Neuronal stem cell (in vitro differentiated cells): ENCODE data around the gene SLC49A3.

ENCODE experiments used
- DNase-seq: peaks from one replicate; pipeline ENCODE4 v3.0.0-alpha.2; 2013; ENCODE audit warnings: low spot score
- H2AFZ ChIP-seq: one replicate; pipeline ENCODE4 v1.6.1; 2013; ENCODE audit warnings: mild to moderate bottlenecking, low read length, inconsistent platforms
- H2AK5ac ChIP-seq: 2 replicates; pipeline ENCODE4 v1.6.1; 2013; ENCODE audit warnings: low read depth, mild to moderate bottlenecking, inconsistent platforms, low read length, moderate library complexity, mixed read lengths
- H2BK120ac ChIP-seq: 2 replicates; pipeline ENCODE4 v1.6.1; 2013; ENCODE audit warnings: low read depth, mild to moderate bottlenecking, inconsistent platforms, low read length, moderate library complexity, mixed read lengths
- H2BK12ac ChIP-seq: one replicate; pipeline ENCODE4 v1.6.1; 2013; ENCODE audit warnings: low read length, inconsistent platforms
- H2BK15ac ChIP-seq: 2 replicates; pipeline ENCODE4 v1.6.1; 2013; ENCODE audit warnings: mild to moderate bottlenecking, low read length, inconsistent platforms, mixed read lengths
- H2BK5ac ChIP-seq: one replicate; pipeline ENCODE4 v1.6.1; 2013; ENCODE audit warnings: inconsistent platforms, mild to moderate bottlenecking, low read length, moderate library complexity
- H3K14ac ChIP-seq: one replicate; pipeline ENCODE4 v1.6.1; 2013; ENCODE audit warnings: low read length, inconsistent platforms
- H3K18ac ChIP-seq: 2 replicates; pipeline ENCODE4 v1.6.1; 2013; ENCODE audit warnings: low read length, inconsistent platforms
- H3K23ac ChIP-seq: 2 replicates; pipeline ENCODE4 v1.6.1; 2013; ENCODE audit warnings: low read depth, mild to moderate bottlenecking, mixed read lengths, low read length, inconsistent platforms; ENCODE audit not compliant: poor library complexity
- H3K27ac ChIP-seq: replicated peaks from 3 replicates; pipeline ENCODE4 v1.5.1; 2013; ENCODE audit warnings: low read length, inconsistent platforms
- H3K27me3 ChIP-seq, 3 experiments: 2 replicates each; pipeline ENCODE4 v1.6.1; 2013; ENCODE audit warnings: low read length in 3 of 3, mild to moderate bottlenecking in 2 of 3, inconsistent platforms in 1 of 3, low read depth in 1 of 3, mixed read lengths in 1 of 3, moderate library complexity in 1 of 3; ENCODE audit not compliant: control insufficient read depth in 3 of 3, insufficient read depth in 3 of 3
- H3K36me3 ChIP-seq, 2 donors: replicated peaks in 1 of 2; 2 replicates each; pipeline ENCODE4 v1.6.1; 2013; ENCODE audit warnings: low read length in 2 of 2; ENCODE audit not compliant: control insufficient read depth in 2 of 2, insufficient read depth in 2 of 2
- H3K4ac ChIP-seq: 2 replicates; pipeline ENCODE4 v1.6.1; 2013; ENCODE audit warnings: inconsistent platforms, mild to moderate bottlenecking, low read length, moderate library complexity
- H3K4me1 ChIP-seq, 2 donors: 1 replicate in 1 of 2; 2 replicates in 1 of 2; pipeline ENCODE4 v1.6.1; 2013; ENCODE audit warnings: low read length in 2 of 2, low read depth in 1 of 2; ENCODE audit not compliant: control insufficient read depth in 2 of 2, insufficient read depth in 1 of 2
- H3K4me2 ChIP-seq: one replicate; pipeline ENCODE4 v1.6.1; 2013; ENCODE audit warnings: mild to moderate bottlenecking, low read length, inconsistent platforms; ENCODE audit not compliant: insufficient read depth, poor library complexity, severe bottlenecking
- H3K4me3 ChIP-seq, 2 donors: 2 replicates each; pipeline ENCODE4 v1.5.1; 2013; ENCODE audit warnings: low read length in 2 of 2, mild to moderate bottlenecking in 2 of 2, inconsistent platforms in 1 of 2, moderate library complexity in 1 of 2
- H3K79me1 ChIP-seq: one replicate; pipeline ENCODE4 v1.6.1; 2013; ENCODE audit warnings: low read depth, mild to moderate bottlenecking, inconsistent platforms, low read length, moderate library complexity
- H3K9ac ChIP-seq: one replicate; pipeline ENCODE4 v1.6.1; 2013; ENCODE audit warnings: mild to moderate bottlenecking, low read depth, low read length, inconsistent platforms; ENCODE audit not compliant: poor library complexity
- H3K9me3 ChIP-seq, 2 donors: replicated peaks in 1 of 2; 2 replicates each; pipeline versions ENCODE3 to v1.6.1; 2013; ENCODE audit warnings: low read length in 2 of 2, mild to moderate bottlenecking in 2 of 2, inconsistent platforms in 1 of 2, low read depth in 1 of 2, mixed read lengths in 1 of 2, moderate library complexity in 1 of 2; ENCODE audit not compliant: control insufficient read depth in 2 of 2, insufficient read depth in 1 of 2
- H4K8ac ChIP-seq: one replicate; pipeline ENCODE4 v1.6.1; 2013; ENCODE audit warnings: low read depth, mild to moderate bottlenecking, inconsistent platforms, low read length, moderate library complexity
- H4K91ac ChIP-seq: one replicate; pipeline ENCODE4 v1.6.1; 2013; ENCODE audit warnings: low read length, low read depth, mild to moderate bottlenecking, inconsistent platforms; ENCODE audit not compliant: poor library complexity
- WGBS, 2 donors: extraction: QIAGEN DNeasy Blood & Tissue Kit; methylation state at CpG; one replicate each; pipeline ENCODE4 v1.1.7; 2013; ENCODE audit warnings: missing lambda C conversion rate in 2 of 2, mixed read lengths in 1 of 2; ENCODE audit not compliant: insufficient read length in 2 of 2, insufficient replicate concordance in 1 of 2; ENCODE audit errors: extremely low coverage in 2 of 2; 5-methylcytosine and 5-hydroxymethylcytosine counted together

Gene SLC49A3

GRCh38 chr4:649751-650310 lies 39.1 kb downstream of the SLC49A3 start:
- no peak overlapping the region for H2AFZ ChIP-seq
- no peak overlapping the region for H2BK120ac ChIP-seq
- no peak overlapping the region for H3K9ac ChIP-seq
- WGBS, 2 donors = no CpG with 5 or more reads among the region's 13 CpGs
- H2BK12ac ChIP-seq = no peak overlapping the region
- no peaks in the 10 kb centered on the region for H3K36me3 ChIP-seq
- no peak overlapping the region for H3K4me3 ChIP-seq
- no peak overlapping the region for H3K23ac ChIP-seq
- H2AK5ac ChIP-seq = peak overlapping the region; percentile 63
- no peaks in the 10 kb centered on the region for H3K9me3 ChIP-seq
- H4K8ac ChIP-seq = no peak overlapping the region
- H3K27me3 ChIP-seq = peaks cover 0 to 32% (median 2%) of the 10 kb centered on the region in 3 experiments
- peak overlapping the region; percentile 13 for H3K14ac ChIP-seq
- no peak overlapping the region for H3K4me2 ChIP-seq
- no peak overlapping the region for H3K27ac ChIP-seq
- H2BK5ac ChIP-seq = no peak overlapping the region
- H2BK15ac ChIP-seq = no peak overlapping the region
- no peak overlapping the region for H4K91ac ChIP-seq
- H3K4ac ChIP-seq = no peak overlapping the region
- no peaks in the 10 kb centered on the region for H3K79me1 ChIP-seq
- DNase-seq = no peak
- peak overlapping the region; percentile 35 for H3K18ac ChIP-seq
- peaks cover 0 to 9% of the 10 kb centered on the region in 2 donors for H3K4me1 ChIP-seq

- H4K91ac ChIP-seq = no peak overlapping the region
- H2BK12ac ChIP-seq = peak overlapping the region; percentile 65
- no peak overlapping the region for H3K4ac ChIP-seq
- H3K4me3 ChIP-seq = no peak overlapping the region
- no CpG with 5 or more reads among the region's 7 CpGs for WGBS, 2 donors
- H2AFZ ChIP-seq = no peak overlapping the region
- no peaks in the 10 kb centered on the region for H3K36me3 ChIP-seq
- H3K9me3 ChIP-seq = no peaks in the 10 kb centered on the region
- peak overlapping the region; percentile 76 for H3K18ac ChIP-seq
- no peaks in the 10 kb centered on the region for H3K79me1 ChIP-seq
- no peak overlapping the region for H2BK120ac ChIP-seq
- H2BK5ac ChIP-seq = no peak overlapping the region
- H4K8ac ChIP-seq = no peak overlapping the region
- H3K14ac ChIP-seq = peak overlapping the region; percentile 13
- peaks cover 0 to 9% of the 10 kb centered on the region in 2 donors for H3K4me1 ChIP-seq
- H3K27me3 ChIP-seq = peaks cover 0 to 28% (median under 1%) of the 10 kb centered on the region in 3 experiments
- no peak overlapping the region for H3K9ac ChIP-seq
- H3K27ac ChIP-seq = no peak overlapping the region
- H3K23ac ChIP-seq = no peak overlapping the region
- H3K4me2 ChIP-seq = no peak overlapping the region
- peak overlapping the region; percentile 52 for H2AK5ac ChIP-seq
- DNase-seq = no peak
- peak overlapping the region; percentile 89 for H2BK15ac ChIP-seq
Measured at GRCh38 chr4:649293-649625, 39.7 kb downstream of the SLC49A3 start.

DNA sequence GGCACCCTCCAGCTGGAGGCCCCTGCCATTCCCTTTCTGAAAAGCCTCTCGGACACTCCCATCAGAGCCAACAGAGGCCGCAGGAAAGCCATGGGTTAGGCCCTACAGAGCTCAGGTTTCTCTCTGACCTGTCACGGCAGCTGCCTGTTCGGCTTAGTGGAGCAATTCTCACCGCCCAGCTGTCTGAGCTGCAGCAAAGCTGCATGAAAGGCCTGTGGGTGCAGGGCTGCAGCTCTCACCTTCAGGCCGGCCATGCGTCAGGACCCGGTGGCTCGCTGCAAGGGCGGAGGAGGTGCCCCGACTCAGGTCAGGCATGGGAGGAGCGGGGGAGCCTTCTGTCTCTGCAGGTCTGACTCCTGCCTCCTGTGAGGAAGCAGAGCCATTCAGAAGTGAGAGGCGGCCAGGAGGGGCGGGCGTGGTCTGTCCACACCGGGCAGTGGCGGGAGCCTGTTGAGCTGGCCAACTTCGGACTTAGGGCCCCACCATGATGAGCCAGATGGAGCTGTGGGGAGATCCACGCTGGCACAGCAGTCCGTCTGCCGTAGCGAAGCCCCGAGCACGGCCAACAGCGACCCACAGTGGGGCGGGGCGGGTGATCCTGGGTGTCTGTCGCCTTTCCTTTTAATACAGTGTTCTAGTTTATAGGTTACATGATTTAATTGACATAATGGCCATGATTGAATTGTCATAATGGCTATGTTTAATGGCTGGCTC lies 40.2 kb downstream of the SLC49A3 start:
- Histone ChIP-seq H3K14ac (peak overlapping the region; percentile 71), H2AFZ (peak overlapping the region; percentile 51), H2BK15ac (peak overlapping the region; percentile 89), H3K36me3 (no peaks in the 10 kb centered on the region), H3K79me1 (no peaks in the 10 kb centered on the region), H2BK120ac (peak overlapping the region; percentile 91), H3K4me2 (peak overlapping the region; percentile 18), H3K9me3 (no peaks in the 10 kb centered on the region), H3K9ac (no peak overlapping the region), H4K8ac (no peak overlapping the region), H3K18ac (peak overlapping the region; percentile 95), H4K91ac (peak overlapping the region; percentile 99), H2BK12ac (peak overlapping the region; percentile 94), H3K27ac (peak overlapping the region; percentile 70), H2BK5ac (peak overlapping the region; percentile 66), H3K4me1 (peaks cover 0 to 9% of the 10 kb centered on the region in 2 donors), H2AK5ac (peak overlapping the region; percentile 75), H3K23ac (peak overlapping the region; percentile 80), H3K4me3 (no peak overlapping the region), H3K27me3 (peaks cover 0 to 28% (median 0%) of the 10 kb centered on the region in 3 experiments), H3K4ac (no peak overlapping the region)
- WGBS, 2 donors = no CpG with 5 or more reads among the region's 28 CpGs
- DNase-seq = peak; percentile 33

DNA sequence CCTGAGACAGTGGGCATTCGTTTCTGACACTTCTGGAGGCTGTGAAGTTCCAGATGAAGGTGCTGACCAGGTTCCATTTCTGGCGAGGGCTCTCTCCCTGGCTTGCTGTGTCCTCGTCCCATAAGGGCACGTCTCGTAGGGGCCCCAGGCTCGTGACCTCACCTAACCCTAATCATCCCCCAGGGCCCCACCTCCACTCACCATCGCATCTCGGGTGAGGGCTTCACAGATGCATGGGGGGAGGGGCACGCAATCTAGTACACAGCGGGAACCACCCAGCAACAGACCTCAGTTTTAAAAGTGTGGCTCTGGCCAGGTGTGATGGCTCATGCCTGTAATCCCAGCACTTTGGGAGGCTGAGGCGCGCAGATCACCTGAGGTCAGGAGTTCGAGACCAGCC lies 41.5 kb downstream of the SLC49A3 start:
- Histone ChIP-seq H3K27ac (no peak overlapping the region), H2BK120ac (no peak overlapping the region), H2BK12ac (no peak overlapping the region), H2AFZ (no peak overlapping the region), H3K14ac (peak overlapping the region; percentile 47), H2BK15ac (no peak overlapping the region), H3K9me3 (no peaks in the 10 kb centered on the region), H4K8ac (no peak overlapping the region), H3K4ac (no peak overlapping the region), H2AK5ac (peak overlapping the region; percentile 69), H3K23ac (peak overlapping the region; percentile 34), H3K18ac (no peak overlapping the region), H3K4me2 (no peak overlapping the region), H3K36me3 (no peaks in the 10 kb centered on the region), H3K9ac (no peak overlapping the region), H3K4me3 (no peak overlapping the region), H4K91ac (no peak overlapping the region), H3K79me1 (no peaks in the 10 kb centered on the region), H2BK5ac (no peak overlapping the region), H3K4me1 (peaks cover 0 to 9% of the 10 kb centered on the region in 2 donors), H3K27me3 (peaks cover 0 to 24% (median 0%) of the 10 kb centered on the region in 3 experiments)
- no peak for DNase-seq
- no CpG with 5 or more reads among the region's 13 CpGs for WGBS, 2 donors
